Astrocyte of the cerebellum (primary cell): ENCODE results near the gene ZDHHC16.
"Not testable (repeated sequence)": the region's sequence is repeated elsewhere in the genome, so short reads cannot be mapped to it uniquely, and the experiment has no call there.

Source experiments
- DNase-seq: peaks from one replicate; pipeline ENCODE4 v3.0.0-alpha.2; 2011; ENCODE audit warnings: low read depth
- H3K4me3 ChIP-seq: 2 replicates; pipeline ENCODE4 v1.5.1; 2011; ENCODE audit warnings: mild to moderate bottlenecking, low read depth, low read length, moderate library complexity
- CTCF ChIP-seq: IDR thresholded peaks from 2 replicates; pipeline ENCODE4 v1.5.1; 2012; ENCODE audit warnings: low read length, low read depth, moderate library complexity, mild to moderate bottlenecking; ENCODE audit errors: missing control alignments
- in situ Hi-C: cut with HindIII; loops from 2 replicates; pipeline ENCODE4 v1.10.0; 2017; ENCODE audit warnings: low sequenced_read_pairs

The ZDHHC16 gene

DNA sequence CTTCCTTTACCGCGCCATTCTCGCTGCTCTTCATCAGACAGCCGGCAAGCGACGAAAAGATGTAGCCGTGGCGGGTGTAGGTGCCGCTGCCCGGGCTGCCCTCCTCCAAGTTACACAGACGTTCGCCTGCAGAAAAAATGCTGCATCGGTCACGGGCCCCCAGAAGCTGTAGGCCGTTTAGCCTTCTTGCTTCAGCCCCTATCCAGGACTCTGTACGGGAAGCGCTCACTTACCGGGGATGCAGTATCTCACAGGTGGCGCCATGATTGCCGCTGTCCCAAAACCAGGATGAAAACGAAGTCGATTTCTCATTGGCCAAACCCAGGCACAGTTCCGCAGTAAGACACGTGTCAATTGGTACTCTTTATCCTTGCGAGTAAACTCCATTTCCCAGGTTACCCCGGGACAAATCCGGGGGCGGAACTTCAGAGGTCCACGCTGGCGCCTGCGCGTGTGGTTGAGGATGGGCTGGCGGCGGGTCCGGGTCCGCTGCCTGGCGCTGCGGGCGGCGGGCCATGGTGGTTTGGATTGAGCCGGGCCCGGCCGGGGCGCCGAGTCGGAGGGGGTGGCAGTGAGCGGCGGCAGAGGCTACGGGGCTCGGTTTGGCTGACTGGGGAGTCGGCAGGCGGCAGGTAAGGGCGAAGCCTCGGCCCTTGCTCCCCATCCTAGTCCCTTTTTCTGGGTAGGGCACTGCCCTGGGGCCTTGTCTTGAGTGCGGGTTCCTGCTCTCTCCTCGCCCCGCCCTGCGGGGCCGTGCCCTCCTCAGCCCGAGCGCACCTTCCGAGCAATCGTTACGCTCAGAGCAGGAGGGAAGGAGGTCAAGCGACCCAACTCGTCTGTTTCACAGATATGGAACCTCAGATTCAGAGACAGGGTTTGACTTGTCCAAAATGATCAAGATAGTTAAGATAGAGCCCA, at the start of gene ZDHHC16, which contains the start of gene EXOSC1:
Gene ZDHHC16 (plus strand): TSS at position 454 of the 918 bp plus-strand sequence. CDS start 5,501 bp downstream, outside the sequence.
Gene EXOSC1 (minus strand): TSS at position 285 of the 918 bp plus-strand sequence. CDS start 21 bp downstream, at position 264.
- peak within 1 kb of the TSS; percentile 57 for H3K4me3 ChIP-seq
- in situ Hi-C loops, result no loop called here
- peak; percentile 90 for DNase-seq
- TF ChIP-seq CTCF, result no peak

GRCh38 chr10:97399843-97400545, 46.0 kb upstream of the ZDHHC16 start:
- no peak for TF ChIP-seq CTCF
- in situ Hi-C loops, result no loop called here
- no peak for DNase-seq
- peak overlapping the region; percentile 90 for H3K4me3 ChIP-seq

- peak; percentile 4 for TF ChIP-seq CTCF
- peak within 1 kb of the TSS; percentile 90 for H3K4me3 ChIP-seq
- in situ Hi-C loops, result no loop called here
- DNase-seq, result peak; percentile 96
Measured at GRCh38 chr10:97400665-97401454, 45.1 kb upstream of the ZDHHC16 start, which contains the start of gene RRP12. Gene RRP12, minus strand, starts transcription at chr10:97401340. Its CDS starts 109 bp downstream, at chr10:97401231.

DNA sequence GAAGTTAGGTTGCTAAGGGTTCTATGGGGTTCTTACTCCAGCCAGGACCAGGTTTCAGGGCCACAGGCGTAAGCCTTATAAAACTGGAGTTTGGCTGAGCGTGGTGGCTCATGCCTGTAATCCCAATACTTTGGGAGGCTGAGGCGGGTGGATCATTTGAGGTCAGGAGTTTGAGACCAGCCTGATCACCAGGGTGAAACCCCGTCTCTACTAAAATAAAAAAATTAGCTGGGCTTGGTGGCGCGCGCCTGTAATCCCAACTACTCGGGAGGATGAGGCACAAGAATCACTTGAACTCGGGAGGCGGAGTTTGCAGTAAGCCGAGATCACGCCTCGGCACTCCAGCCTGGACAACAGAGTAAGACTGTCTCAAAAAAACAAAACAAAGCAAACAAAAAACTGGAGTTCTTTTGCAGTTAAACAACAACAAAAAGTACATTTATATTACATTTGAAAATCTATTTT, 44.5 kb upstream of the ZDHHC16 start:
- no peak for DNase-seq
- no peak for TF ChIP-seq CTCF
- peak overlapping the region; percentile 90 for H3K4me3 ChIP-seq
- in situ Hi-C loops, result no loop called here

GRCh38 chr10:97404044-97404443, 41.9 kb upstream of the ZDHHC16 start:
- no peak for TF ChIP-seq CTCF
- no peak for DNase-seq
- H3K4me3 ChIP-seq, result no peak overlapping the region
- in situ Hi-C loops, result no loop called here

GRCh38 chr10:97406064-97406463, 39.9 kb upstream of the ZDHHC16 start:
- in situ Hi-C loops, result no loop called here
- TF ChIP-seq CTCF, result no peak
- no peak for DNase-seq
- H3K4me3 ChIP-seq, result no peak overlapping the region

DNA sequence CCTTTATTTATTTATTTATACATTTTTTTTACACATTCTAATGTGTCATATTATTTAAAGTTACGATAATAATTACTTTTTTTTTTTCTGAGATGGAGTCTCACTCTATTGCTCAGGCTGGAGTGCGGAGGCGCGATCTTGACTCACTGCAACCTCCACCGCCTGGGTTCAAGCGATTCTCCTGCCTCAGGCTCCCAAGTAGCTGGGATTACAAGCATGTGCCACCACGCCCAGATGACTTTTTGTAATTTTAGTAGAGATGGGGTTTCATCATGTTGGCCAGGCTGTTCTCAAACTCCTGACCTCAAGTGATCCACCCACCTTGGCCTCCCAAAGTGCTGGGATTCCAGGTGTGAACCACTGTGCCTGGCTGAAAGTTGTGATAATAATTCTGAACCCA, 39.5 kb upstream of the ZDHHC16 start:
- DNase-seq, H3K4me3 ChIP-seq, in situ Hi-C loops: not testable (repeated sequence)
